GM19455 (cell line): Measurements from ENCODE around the gene CLRN3.

Source experiments
- ATAC-seq: cut with Tn5 transposase; IDR thresholded peaks from one replicate; pipeline ENCODE4 v1.9.1; 2021; ENCODE audit not compliant: unreplicated experiment

The CLRN3 gene

GRCh38 chr10:127875916-127876315 lies 16.8 kb downstream of the CLRN3 start:
- ATAC-seq, result no peak

- ATAC-seq, result no peak
Measured at GRCh38 chr10:127875449-127875765, 17.3 kb downstream of the CLRN3 start.

- no peak for ATAC-seq
Measured at GRCh38 chr10:127874671-127875448, 17.9 kb downstream of the CLRN3 start.

GRCh38 chr10:127873901-127874470 lies 18.8 kb downstream of the CLRN3 start:
- no peak for ATAC-seq

- no peak for ATAC-seq
Measured at GRCh38 chr10:127872871-127873600, 19.7 kb downstream of the CLRN3 start.

DNA sequence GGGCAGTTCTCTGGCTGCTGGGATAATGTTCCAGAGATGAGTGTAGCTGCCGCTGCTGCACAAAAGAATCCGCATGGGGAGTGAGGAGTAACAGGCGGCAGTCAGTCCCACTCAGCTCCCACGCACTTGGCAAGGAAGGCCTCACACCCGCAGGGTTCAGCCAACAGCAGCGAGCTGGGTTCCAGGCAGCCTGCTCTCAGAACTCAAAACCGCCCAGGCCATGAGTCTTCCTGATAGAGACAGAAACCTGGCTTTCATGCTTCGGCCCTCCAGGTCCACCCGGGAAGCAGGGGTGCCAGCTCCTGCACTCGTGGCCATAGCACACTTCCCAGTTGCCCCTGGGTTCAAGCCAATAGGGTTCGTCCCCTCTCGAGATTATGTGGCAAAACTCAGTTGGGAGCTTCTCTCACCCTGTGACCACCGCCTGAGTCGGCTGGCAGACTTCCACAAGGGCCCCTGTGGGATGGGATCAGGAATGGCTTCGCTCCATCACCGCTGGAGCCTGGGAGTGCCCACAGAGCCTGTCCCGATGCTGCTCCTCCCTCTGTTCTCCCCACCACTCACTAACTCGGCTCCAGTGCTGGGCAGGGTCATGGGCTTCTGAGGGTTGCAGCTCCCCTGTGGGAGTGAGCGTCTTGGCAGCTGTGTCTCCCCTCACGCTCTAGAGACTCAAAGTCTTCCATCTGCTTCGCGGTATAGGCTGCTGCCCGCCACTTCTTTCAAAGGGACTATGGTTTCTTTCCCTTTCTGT lies 20.6 kb downstream of the CLRN3 start:
- ATAC-seq, result no peak

- no peak for ATAC-seq
Measured at GRCh38 chr10:127871631-127872010, 21.1 kb downstream of the CLRN3 start.

DNA sequence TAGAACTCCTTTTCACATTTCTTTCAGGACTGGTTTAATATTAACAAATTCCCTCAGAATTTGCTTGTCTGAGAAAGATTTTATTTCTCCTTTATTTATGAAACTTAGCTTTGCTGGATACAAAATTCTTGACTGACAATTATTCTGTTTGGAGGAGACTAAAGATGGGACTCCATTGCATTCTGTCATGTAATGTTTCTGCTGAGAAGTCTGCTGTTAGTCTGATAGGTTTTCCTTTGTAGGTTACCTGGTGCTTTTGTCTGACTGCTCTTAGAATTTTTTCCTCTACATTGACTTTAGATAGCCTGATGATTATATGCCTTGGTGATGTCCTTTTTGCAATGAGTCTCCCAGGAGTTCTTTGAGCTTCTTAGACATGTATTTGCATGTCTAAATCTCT lies 23.4 kb downstream of the CLRN3 start:
- no peak for ATAC-seq

- no peak for ATAC-seq
Measured at GRCh38 chr10:127867805-127868204, 24.9 kb downstream of the CLRN3 start.

- no peak for ATAC-seq
Measured at GRCh38 chr10:127866276-127867013, 26.3 kb downstream of the CLRN3 start.

DNA sequence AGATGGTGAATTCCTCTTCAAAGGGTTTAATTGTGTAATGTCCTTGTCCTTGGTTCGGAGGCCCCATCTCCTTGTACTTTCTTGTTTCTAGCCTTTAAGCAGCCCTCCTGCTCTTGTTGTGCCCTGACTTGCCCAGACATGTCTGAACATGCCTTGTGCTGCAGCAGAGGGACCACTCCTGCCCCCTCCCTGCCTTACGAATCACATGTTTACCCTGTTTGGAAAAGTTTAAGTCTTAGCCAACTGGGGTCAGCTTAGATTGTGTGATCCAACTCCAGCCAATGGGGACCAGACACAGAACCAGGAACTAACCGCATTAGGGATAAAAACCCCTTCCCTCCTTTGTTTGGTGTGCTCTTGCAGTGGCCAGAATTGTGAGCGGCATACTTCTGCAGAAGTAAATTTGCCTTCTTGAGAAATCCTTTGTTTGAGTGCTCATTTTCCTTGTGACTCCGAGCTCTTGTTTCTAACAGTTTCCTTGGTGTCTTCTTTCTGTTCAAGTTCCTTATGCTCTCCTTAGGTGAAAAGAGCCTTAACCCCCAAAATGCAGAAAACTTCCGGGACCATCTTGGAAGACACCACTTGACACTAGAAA lies 29.4 kb downstream of the CLRN3 start:
- ATAC-seq, result no peak

- ATAC-seq, result no peak
Measured at GRCh38 chr10:127860592-127860991, 32.1 kb downstream of the CLRN3 start.

DNA sequence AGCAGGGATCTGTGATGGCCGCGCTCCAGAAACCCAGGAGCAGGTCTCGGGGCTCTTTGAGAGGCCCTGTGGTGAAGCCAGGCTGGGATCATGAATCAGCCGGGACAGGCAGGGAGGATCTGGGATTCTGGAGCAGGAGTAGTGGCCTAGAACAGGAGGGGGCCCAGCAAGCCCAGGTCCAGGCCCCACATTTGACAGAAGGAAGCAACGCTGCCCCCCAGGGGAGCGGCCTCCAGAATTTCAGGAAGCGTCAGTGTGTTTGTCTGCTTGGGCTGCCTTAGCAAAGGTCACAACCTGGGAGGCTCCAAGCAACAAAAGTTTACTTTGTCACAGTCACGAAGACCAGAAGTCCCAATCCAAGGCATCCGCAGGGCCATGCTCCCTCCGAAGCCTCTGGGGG lies 36.8 kb downstream of the CLRN3 start:
- no peak for ATAC-seq

GRCh38 chr10:127855591-127855881 lies 37.2 kb downstream of the CLRN3 start:
- no peak for ATAC-seq

DNA sequence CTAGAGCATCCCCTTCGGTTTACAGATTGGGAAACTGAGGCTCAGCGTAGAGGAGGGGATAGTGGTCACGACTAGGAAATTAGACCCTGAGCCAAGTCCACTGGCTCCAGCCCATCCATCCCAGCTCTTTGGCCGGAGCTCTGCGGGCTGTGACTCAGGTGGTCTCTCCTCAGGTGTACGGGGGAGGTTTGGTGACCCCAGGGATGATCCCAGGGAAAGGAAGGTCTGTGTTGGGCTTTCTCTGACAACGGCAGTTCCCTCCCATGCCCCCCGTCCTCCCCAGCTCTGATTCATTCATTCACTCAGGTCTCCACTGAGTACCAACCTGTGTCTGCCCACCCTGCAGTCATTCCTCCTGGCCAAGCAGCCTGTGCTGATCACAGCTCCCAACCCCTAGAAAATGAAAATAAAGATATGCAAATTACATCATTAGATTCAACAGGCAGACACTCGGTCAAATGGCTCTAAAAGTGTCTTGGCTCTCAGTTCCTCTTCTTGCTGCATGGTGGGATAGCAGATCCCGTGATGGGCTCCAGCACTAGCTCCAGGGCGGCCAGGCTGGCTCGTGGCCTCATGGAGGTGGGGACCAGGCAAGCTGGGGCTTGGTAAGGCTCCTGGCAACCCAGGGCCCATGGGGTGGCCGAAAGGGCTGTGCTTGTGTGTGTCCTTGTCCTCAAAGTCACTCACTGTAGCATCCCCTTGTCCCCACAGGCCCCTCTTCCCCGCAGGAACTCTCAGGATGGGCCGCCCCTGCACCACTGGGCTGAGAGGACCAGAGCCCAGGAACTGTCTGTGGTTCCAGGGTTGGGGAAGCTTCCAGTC lies 37.8 kb downstream of the CLRN3 start:
- peak; percentile 71 for ATAC-seq

- ATAC-seq, result peak; percentile 62
Measured at GRCh38 chr10:127853868-127854768, 38.6 kb downstream of the CLRN3 start.

DNA sequence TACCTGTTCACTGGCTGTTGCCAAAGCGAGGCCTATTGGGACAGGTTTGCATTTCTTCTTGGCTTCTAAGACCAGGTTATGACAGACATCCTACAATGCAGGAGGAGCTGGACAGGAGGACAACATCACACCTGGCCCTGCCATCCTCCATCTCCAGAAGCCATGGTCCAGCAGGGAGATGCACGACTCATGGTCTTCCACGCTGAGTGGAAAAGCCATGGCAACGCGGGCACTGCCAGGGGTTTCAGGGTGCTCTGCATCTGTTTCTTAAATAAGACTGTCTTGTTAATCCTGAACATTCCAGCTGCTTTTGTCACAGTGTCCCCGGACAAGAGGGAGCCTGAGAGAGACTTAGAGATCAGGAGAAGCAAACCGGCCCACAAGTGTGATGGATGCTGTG lies 40.3 kb downstream of the CLRN3 start:
- no peak for ATAC-seq

GRCh38 chr10:127851661-127852194 lies 41.0 kb downstream of the CLRN3 start:
- no peak for ATAC-seq

- ATAC-seq, result no peak
Measured at GRCh38 chr10:127850944-127851343, 41.8 kb downstream of the CLRN3 start.
